Liver (tissue), 3 donors: ENCODE data around the gene CCDC6.

ENCODE experiments used
- ATF3 ChIP-seq: IDR thresholded peaks from 2 replicates; pipeline ENCODE4 v1.6.1; 2016; ENCODE audit warnings: antibody characterized with exemption
- CTCF ChIP-seq: fragments of 150-350 bp; IDR thresholded peaks from 2 replicates; pipeline ENCODE4 v1.5.1; 2017; ENCODE audit warnings: improper control_type of control experiment, low read depth, low read length; ENCODE audit not compliant: missing input control
- MAX ChIP-seq: IDR thresholded peaks from 2 replicates; pipeline ENCODE4 v1.6.1; 2016; ENCODE audit warnings: antibody characterized with exemption
- RAD21 ChIP-seq, 2 donors: IDR thresholded peaks; 2 replicates each; pipeline ENCODE4 v1.6.1; 2016; ENCODE audit warnings: antibody characterized with exemption in 2 of 2, mild to moderate bottlenecking in 2 of 2
- REST ChIP-seq: IDR thresholded peaks from 2 replicates; pipeline ENCODE4 v1.6.1; 2016; ENCODE audit warnings: antibody characterized with exemption, mild to moderate bottlenecking
- SP1 ChIP-seq: IDR thresholded peaks from 2 replicates; pipeline ENCODE4 v1.6.1; 2018; ENCODE audit warnings: antibody characterized with exemption, mild to moderate bottlenecking
- TAF1 ChIP-seq: conservative IDR thresholded peaks from 2 replicates; pipeline ENCODE4 v1.6.1; 2016; ENCODE audit warnings: antibody characterized with exemption, mild to moderate bottlenecking
- YY1 ChIP-seq: IDR thresholded peaks from 2 replicates; pipeline ENCODE4 v1.6.1; 2016; ENCODE audit warnings: antibody characterized with exemption, mild to moderate bottlenecking
- donor health status: healthy.
- donor health status: healthy.

- no peak for TF ChIP-seq CTCF
- no peak for TF ChIP-seq RAD21 (IDR thresholded peaks at IDR 0.05)
- no peak for TF ChIP-seq MAX
- TF ChIP-seq TAF1, result no peak
- TF ChIP-seq REST, result no peak
- TF ChIP-seq SP1, result no peak
- no peak for TF ChIP-seq ATF3
- TF ChIP-seq YY1, result no peak
Observed at GRCh38 chr10:59774451-59774850, 131.9 kb downstream of the CCDC6 start.
